Activated CD8-positive, alpha-beta memory T cell treated with anti-CD3 and anti-CD28 coated beads, Interleukin-2, amount 50 U/mL, for 48 hours (primary cell): ENCODE data around the gene BBX.

Experiments used
- DNase-seq: peaks from one replicate; pipeline ENCODE4 v3.0.0-alpha.2; 2020

The BBX gene

DNA sequence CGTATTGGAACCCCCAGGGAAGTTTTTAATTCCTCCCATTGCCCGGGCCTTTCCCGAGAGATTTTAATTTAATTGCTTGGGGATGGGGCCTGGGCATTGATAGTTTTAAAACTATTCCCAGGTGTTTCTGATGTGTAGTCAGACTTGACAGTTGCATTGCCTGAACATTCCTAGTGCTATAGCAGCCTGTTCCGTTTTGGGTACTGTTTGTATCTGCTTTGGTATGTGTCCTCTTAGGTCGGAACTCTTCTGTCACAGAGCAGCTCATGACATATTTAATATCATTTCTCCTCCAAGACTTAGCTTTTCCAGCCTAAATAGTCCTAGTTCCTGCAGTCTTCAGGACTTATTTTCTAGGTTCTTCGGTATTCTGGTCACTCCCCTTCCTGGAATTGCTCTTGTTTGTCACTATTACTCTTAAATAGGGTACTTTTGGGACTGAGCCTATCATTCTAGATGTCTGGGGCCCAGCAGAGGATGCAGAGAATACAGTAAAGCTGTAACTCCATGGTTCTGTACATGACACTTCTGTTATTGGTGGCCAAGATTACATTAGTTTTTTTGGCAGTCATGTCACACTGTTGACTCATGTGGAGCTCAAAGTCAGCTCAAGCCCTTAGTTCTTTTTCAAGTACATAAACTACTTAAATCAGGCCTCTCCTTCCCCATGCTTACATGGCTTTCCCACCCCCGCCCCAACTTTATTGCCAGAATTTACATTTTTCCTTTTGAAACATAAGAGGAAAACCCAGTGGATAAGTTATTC, 81.5 kb downstream of the BBX start:
- DNase-seq: no peak

DNA sequence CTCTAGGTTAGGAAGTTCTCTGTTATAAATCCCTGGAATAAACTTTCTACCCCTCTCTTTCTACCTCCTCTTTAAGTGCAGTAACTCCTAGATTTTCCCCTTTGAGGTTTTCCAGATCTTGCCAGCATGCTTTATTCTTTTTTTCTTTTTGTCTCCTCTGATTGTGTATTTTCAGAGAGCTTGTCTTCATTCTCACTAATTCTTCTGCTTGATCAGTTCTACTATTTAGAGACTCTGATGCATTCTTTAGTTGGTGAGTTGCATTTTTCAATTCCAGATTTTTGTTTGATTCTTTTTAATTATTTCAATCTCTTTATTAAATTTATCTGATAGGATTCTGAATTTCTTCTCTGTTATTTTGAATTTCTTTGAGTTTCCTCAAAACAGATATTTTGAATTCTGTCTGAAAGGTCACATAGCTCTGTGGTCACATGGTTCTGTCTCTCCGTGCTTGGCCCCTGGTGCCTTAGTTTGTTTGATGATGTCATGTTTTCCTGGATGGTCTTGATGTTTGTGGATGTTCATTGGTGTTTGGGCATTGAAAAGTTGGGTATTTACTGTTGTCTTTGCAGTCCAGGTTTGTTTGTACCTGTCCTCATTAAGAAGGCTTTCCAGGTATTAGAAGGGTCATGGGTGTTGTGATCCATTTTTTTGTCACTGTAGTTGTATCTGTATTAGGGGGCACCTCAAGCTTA, 89.2 kb downstream of the BBX start:
- DNase-seq: no peak

DNA sequence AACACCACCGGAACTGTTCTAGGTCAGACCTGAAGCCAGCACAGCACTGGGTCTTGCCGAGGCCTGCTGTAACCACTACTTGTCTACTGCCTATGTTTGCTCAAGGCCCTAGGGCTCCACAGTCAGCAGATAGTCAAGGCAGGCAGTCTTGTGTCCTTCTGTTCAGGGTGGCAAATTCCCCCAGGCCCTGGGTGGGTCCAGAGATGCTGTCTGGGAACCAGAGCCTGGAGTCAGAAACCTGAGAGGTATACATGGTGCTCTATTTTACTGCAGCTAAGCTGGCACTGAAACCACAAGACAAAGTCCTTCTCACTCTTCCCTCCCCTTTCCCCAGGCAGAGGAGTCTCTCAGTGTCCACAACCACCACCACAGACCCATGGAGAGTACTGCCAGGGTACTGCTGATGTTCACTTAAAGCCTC, 89.9 kb downstream of the BBX start:
- no peak for DNase-seq

DNA sequence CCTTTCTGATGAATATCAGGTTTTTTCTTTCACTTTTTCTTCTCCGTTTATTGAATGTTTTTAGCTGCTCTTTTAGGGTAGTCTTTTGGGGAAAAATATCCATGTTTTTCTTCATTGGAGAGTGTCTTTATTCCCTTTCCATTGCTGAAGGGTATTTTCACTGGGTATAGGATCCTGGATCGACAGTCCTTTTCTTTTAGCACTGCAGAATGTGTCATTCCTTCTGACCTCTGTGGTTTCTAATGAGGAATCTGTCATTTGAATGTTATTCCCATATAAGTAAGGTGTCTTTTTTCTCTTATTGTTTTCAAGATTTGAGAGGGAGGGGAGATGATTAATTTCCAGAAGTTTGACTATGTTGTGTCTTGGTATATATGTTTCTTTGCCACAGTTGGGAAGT, 96.8 kb downstream of the BBX start:
- no peak for DNase-seq

DNA sequence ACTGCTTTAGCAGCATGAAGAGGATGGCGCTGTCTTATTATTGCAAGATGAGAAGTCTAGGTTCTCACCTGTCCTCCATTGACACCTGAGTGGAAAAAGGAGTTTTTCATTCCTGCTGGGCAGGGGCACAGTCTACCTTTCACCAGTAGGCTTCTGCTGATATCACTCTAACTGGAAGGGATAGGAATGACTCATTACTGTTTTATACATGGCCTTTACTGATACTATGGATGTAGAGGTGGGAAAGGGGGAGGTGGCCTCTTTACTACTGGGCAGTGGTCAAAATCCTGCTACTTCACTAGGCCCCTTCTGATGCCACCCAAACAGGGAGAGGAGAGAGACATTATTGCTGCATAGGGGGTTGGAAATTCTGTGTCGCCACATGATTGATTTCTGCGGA, 97.8 kb downstream of the BBX start:
- no peak for DNase-seq

DNA sequence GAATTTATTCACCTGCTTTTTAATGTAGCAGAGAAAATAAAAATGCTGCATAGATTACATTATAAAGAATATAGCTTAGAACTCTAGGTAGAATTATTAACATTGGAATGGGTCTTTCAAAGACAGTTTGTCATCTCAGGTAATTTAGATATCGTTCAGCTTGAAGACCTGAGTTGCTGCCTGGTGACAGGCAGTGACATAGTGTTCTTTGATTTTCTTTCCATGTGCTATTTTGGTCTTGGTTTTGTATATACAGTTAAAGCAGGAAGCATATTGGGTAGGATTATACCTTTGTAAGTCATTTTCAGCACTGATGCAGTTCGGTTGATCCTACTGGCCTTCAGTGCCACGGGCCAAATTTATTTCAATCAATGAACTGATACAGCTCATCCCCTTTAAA, 98.7 kb downstream of the BBX start:
- no peak for DNase-seq

DNA sequence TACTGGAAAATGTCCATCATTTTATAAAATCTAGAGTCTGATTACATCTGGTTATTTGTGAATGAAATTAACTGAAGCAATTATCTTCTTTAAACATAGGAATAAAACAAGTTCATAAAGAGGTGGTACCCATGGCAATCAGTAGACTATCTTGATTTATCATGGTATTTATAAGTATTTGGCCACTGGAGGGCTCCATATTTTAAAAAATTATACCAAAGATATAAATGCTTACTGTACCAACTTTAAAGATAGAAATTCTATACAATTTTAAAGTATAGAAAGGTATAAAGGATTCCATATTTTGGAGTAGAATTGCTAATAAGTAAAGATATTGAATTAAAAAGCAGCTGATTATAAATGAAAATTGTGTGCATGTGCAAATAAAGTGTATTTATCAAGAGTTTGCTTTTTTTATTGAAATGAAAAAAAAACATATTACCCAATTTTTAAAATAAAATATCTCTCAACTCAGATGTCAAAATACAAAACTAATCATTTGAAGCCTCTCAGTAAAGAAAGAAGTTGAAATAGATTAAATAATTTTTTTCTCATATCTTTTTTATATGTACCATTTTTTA, 105.3 kb downstream of the BBX start:
- no peak for DNase-seq

DNA sequence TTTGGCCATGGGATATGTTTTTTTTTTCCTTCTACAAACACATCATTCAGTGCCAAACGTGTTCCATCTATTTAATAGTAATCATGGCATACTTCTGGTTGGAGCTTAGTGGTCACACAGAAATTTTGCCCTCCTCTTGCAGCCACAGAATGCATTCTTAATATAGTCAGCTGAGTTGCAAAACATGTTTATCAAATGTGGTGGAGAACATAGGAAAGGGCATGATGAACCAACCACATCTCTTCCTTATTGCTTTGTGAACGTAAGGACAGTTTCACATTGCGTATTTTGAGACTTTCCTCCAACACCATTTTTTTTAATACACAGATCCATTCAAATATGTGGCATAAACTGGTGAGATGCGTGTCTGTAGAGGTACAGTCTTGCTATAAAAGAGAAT, 106.8 kb downstream of the BBX start:
- no peak for DNase-seq

DNA sequence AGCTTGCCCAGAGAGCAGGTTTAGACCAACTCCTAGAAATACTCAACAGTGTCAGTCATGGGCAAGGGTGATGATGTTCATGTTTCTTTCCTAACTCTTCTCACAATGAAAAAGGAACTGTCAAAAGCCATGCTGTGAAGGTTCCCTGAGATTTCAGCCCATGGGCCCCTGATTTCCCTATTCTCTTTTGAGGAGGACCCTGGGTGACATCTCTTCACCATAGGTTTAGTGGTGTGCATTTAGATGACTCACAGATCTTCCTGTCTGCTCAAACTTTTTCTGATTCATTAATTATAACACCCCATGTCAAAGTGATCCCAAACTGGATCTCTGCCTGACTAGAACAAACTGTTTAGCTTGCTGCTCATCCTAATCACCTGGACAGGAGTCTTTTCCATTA, 108.0 kb downstream of the BBX start:
- DNase-seq: no peak

DNA sequence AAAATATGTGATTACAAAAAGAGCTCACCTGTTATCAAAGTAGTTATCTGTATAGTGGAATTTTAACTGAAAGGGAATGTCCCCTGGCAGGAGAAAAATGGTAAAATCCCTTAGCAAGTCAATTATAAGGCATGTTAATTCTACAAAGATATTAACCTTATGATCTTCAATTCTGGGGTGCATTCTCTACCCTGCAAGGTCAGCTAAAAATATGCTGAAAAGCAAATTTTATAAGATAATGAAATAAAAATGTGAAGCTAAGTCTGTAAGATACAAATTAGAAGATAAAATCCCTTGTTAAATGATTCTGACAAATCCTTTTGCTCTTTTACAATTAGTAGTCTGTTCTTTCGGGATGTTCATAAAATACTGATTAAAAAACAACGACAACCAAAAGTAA, 109.8 kb downstream of the BBX start:
- DNase-seq: no peak

DNA sequence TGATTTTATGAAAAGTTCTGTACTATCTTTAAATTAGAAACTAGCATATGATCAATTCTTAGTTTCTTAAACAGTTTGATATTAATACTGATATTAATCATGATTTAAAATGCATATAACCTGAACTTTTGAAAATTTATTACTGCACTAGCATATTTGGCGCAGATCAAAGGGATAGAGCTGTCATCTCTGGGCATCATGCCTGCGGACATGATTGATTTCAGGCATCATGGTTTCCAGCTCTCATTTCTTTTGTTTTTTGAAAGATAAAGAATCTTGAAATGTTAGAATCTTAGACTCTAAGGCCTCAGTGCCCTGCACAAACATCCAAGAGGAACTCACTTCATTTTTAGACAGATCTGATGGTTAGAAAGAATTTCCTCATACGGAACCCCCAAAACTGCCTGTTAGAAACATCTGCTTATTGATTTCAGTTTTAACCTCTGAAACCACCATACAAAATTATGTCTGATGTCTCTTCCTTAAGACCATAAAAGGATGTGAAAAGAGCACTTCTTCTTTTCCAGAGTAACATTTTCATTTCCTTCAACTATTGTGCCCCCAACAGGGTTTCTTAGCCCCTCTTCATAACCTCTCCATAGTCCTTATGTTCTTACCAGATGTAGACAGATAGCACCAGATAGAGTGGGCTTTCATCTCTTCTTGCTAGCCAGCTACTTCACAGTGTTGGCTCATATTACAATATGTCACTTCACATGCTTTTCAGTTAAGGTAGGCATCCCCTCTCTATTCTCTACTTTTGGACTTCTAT, 110.8 kb downstream of the BBX start:
- no peak for DNase-seq

DNA sequence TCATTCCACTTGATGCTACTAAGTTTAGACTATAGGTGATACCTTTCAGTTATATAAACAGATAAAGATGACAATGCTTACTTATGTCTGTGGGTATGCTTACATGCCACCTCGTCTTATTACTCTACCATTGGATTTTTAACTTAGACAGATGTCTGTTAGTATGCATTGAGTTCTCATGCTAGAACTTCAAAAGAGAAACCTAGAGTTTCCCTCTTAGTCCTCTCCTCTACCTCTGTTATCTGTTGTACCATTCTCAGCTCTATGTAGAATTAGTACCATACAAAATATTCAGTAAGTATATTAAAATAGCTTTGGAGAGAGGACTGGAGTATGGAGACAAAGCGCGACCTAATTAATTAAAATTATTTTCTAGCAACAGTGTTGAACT, 111.3 kb downstream of the BBX start:
- DNase-seq: no peak

DNA sequence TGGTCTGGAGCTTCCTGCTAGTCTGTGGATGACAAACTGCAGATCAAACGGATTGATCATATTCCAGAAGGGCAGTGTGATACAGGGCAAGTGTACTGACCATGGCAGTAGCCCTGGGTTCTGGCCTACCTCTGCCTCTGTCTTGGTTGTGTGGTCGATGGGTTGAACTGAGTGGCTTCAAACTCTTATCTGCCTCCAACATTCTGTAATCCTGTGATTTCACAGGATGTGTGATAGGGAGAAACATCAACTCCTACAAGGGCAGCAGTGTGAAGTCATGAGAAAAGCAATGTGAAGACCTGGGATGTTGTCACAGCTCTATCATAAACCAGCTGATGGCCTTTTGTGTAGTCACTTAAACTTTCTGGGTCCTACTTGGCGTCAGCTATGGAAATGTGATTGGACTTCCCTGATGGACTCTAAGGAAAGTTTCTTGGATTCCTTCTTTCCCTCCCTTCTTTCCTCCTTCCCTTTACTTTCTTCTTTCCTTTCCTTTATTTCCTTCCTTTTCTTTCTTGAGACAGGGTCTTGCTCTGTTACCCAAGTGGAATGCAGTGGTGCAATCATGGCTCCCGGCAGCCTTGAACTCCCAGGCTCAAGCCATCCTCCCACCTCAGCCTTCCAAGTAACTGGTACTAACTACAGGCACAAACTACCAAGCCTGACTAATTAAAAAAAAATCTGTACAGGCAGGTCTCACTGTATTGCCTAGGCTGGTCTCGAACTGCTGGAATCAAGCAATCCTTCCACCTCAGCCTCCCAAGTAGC, 114.8 kb downstream of the BBX start:
- DNase-seq: no peak

DNA sequence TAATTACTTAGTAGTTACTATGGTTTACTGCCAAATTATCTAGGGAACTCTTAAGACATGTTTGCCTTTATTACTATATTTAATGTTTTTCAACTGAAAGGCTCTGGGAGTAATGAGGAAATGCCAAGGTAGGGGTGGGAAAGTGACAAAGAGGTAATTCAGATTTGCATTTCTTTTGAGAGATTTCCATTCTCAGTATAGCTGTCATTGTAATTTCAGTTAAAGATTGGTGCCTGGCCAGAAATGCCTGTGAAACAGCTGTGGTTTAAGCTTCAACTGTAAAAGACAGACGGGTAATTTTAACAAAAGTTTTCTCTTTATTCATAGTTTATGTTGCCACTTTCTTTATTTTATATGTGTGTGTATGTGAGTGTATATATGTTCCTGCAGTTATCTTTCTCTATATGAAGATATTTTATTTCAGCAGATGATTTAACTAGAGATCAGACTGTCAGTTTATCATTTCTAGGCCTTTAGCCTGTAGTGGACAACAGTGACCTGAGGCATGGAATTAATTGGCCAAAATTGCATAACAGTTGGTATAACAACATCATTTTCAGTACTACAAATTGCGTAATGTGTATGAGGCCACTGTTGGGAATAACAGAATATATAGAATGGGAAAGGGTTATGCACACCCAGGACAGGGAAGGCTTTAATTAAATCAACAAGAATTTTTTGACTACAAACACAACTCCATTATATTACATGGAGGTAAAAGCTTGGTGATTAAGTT, 119.0 kb downstream of the BBX start:
- DNase-seq: no peak

DNA sequence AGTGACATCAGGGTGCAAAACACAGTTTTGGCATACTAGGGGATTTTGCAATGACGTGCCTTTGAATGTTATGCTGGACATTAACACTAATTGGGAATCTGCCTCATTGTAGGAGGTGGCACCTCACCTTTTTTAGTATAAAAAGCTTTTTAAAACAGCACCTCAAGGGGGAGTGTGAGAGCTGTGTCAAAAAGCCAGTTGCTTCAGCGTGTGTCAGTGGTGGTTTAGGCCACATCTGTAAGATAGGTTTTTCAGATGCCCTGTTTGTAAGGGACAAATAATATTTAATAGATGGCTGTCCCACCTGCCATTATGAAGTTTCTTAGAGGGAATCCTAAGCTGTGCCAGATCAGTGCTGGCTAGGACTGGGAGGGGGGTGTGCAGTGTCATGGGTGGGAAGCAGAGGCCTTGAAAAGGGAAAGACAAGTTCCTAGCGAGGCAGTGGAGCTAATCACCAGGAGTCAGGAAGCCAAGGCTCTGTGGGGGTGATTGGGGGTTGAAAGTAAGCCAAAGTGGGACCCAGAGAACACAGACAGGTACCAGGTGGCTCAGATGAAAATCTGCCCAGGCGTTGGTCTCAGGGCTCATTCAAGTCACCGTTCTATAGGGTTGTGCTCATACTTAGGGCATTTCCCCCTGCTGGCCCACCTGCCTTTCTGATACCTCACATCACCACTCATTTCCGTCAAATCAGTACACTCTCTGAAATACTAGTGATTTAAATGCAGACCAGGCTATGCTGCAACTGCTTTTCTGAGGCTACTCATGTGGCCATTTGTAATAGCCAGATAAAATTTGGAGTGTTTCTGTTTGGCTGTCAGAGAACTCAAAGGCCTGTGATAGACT, 120.5 kb downstream of the BBX start:
- DNase-seq: no peak

DNA sequence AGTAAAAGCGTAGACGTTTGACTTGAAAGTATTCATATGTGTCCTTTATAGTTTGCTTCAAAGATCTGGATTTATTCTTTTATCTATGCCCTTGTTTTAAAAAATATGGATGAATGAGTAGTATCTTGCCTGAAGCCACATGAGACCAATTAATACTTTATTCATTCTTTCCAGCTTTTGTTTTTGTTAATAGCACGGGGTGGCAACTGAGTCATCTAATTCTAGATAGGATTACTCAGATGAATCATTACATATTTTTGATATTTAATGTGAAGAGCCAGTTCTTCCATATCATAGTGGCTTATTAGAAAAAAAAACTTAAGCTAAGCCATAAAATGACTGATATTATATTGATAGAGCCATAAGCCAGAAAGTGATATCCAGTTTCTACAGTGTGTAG, 121.9 kb downstream of the BBX start:
- no peak for DNase-seq

DNA sequence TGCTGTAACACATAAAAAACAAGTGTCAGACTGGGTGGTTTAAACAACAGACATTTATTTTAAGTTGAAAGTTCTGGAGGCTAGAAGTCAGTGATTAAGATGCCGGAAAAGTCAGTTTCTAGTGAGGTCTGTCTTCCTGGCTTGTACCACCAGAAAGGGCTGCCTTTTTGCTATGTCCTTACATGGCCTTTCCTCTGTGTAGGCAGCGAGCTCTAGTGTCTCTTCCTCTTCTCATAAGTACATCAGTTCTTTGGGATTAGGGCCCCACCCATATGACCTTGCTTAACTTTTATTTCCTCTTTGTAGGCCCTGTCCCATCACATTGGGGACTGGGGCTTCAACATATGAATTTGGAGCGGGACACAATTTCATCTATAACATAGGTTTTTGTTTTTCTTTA, 128.0 kb downstream of the BBX start:
- DNase-seq: no peak

DNA sequence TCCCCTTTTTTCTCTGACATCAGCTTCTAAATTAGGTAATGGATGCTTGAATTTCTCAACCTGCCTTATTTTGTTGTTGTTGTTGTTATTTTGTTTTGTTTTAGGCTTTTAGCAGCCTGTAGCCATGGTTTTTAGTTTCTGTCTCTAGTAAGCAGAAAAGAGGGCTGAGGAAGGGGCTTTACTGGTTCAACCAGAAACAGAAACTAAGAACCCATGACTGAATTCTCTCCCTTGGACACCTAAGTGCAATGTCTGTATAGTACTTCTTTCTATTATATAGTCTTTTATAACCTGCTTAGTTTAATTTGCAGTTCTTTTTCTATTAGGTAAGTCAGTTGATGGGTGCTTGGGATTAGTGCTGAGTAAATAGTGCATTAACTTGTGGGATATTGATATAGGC, 129.0 kb downstream of the BBX start:
- DNase-seq: no peak

DNA sequence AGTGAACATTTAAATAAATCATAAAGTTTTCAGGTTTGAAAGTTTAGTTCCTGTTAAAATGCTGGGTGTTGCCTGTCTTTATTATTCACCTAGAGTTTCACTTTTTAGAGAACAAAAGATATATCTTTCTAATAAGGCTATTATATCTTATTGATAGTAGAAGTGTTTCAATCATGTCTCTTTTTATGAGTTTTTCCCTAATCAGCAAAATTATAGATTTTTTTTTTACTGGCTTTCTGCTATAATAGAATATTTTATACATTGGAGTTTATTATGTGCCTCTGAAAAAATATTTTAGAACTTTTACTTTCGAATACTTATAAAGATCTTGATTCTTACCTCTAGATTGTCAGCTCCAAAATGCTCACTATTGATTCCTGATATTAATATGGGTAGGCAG, 131.5 kb downstream of the BBX start:
- no peak for DNase-seq

DNA sequence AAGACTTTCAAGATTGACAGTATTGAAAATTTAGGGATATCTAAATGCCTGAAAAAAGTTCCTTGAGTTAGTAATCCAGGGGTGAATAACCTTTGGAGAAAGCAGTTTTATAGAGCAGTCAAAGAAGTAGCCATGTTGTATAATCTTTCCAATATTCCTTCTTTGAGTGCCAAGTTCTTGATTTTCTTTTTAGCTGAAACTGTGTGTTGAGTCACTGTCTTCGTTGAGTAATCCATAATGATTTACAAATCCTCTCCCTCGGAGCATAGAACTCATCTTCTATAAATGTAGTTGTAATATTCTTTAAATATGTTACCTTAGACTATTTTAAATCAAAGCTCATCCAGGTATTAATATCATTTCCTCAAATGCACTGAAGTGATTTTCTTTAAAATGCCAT, 135.2 kb downstream of the BBX start:
- DNase-seq: no peak

DNA sequence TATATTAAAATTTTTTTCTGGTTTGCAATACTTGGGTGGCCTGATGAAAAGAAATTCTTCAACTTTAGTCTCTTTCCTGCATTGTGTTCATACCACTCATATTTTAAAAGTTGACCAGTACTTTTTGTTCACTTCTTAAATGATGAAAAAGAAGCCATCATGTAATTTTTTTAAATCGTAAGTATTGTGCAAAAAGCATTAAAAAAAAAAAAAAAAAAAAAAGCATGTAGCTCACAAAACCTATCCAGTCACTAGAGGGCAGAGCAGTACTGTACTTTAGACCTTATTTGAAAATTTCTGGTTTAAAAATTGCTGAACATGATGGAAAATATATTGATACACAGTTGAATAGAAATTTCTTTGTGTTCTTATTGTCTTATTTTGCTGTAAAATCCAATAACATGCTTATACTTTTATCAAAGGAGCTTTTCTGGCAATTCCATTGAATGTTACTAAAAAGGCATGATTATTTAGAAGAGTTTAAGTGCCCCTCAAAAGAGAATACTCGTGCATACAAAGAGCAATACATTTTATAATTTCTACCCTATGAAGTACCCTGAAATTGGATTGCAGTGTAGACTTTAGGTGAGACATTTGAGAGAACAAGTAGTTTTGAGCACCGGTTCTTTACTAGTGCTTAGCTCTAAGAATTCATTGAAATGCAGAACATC, 137.7 kb downstream of the BBX start:
- DNase-seq: no peak
